Pancreas (tissue), 10 donors: ENCODE results near the gene CDH13. TPM values are rescaled to one million over a fixed set of nuclear protein-coding genes. Genes with fewer than 3 reads are reported as not detected.

Experiments used
- ATAC-seq, 4 donors: fragments of 200-7000 bp; cut with Tn5 transposase; one replicate each; pipeline versions ENCODE4 v1.8.0 to v1.9.1; 2020; ENCODE audit warnings: mild to moderate bottlenecking in 4 of 4, moderate library complexity in 4 of 4
- DNase-seq, 6 donors: peaks; one replicate each; pipeline ENCODE4 v3.0.0-alpha.2; 2020
- FAIRE-seq: peaks from 2 replicates; lab custom pipeline; 2012; peaks lifted over from hg19 to GRCh38; lab: Jason Lieb, UNC
- H3K27ac ChIP-seq, 4 donors: fragments of 200-600 bp; sonication (generic); 1 replicate in 3 of 4; 2 replicates in 1 of 4; pipeline versions ENCODE4 v1.5.0 to v1.8.0; 2020
- H3K27me3 ChIP-seq, 4 donors: fragments of 200-600 bp; one replicate each; pipeline ENCODE4 v1.8.0; 2021
- H3K36me3 ChIP-seq, 3 donors: fragments of 200-600 bp; sonication (generic) in 1 of 3; one replicate each; pipeline versions ENCODE4 v1.5.0 to v1.8.0; 2020 to 2021
- H3K4me1 ChIP-seq, 3 donors: fragments of 200-600 bp; one replicate each; pipeline ENCODE4 v1.8.0; 2021
- H3K4me3 ChIP-seq, 4 donors: fragments of 200-600 bp; sonication (generic) in 2 of 4; one replicate each; pipeline versions ENCODE4 v1.5.0 to v1.8.0; 2020 to 2021
- H3K9me3 ChIP-seq, 4 donors: fragments of 200-600 bp; one replicate each; pipeline ENCODE4 v1.8.0; 2021
- WGBS, 2 donors: extraction: QIAGEN DNeasy Blood & Tissue Kit; methylation state at CpG; one replicate each; pipeline ENCODE4 v1.1.7; 2013; 5-methylcytosine and 5-hydroxymethylcytosine counted together
- intact Hi-C, 3 donors: fragments of 100-400 bp; cut with DNase I; formaldehyde crosslinking; loops; one replicate each; pipeline versions ENCODE4 v1.11.1 to v1.14.2; 2022
- polyA plus RNA-seq, 2 donors: library from polyadenylated mRNA; stranded (reverse); fragments of 200-250 nt; gene quantifications; one replicate each; pipeline ENCODE4 v1.2.3, GENCODE V29; 2013
- total RNA-seq, 6 donors: library from RNA; stranded (reverse); fragmentation: NEBNext Ultra II Directional in 4 of 6; extraction: Animal tissue kit (Norgen Biotek cat#: 25700) in 4 of 6; gene quantifications; one replicate each; pipeline versions ENCODE4 v1.2.1 to v1.2.4, GENCODE V29; 2021 to 2023
- TF ChIP-seq, protein P1 (sequence below), 4 donors: fragments of 200-600 bp; sonication (generic) in 3 of 4; IDR thresholded peaks; one replicate each; pipeline versions ENCODE4 v1.5.0 to v1.8.0; 2021; ENCODE audit warnings: antibody characterized with exemption in 4 of 4
- donor health status: healthy with polysubstance abuse.
- donor health status: DM: no; HTN: no; CAD: no; lungs with moderate emphysema.
- donor health status: DM: no; HTN: no; CAD: no.
- donor health status: control.
- donor health status: control.
- donor health status: Bipolar disorder and iron deficiency.
- donor health status: DM: yes; HTN: yes; CAD: no.
- donor health status: DM: no; HTN: no; CAD: no.
- donor health status: DM: no; HTN: no; CAD: no.
- donor health status: DM: yes; HTN: yes; CAD: no.

The CDH13 gene
- total and polyA plus RNA-seq, 8 donors = 0.12 to 1.0 (median 0.37) TPM

DNA sequence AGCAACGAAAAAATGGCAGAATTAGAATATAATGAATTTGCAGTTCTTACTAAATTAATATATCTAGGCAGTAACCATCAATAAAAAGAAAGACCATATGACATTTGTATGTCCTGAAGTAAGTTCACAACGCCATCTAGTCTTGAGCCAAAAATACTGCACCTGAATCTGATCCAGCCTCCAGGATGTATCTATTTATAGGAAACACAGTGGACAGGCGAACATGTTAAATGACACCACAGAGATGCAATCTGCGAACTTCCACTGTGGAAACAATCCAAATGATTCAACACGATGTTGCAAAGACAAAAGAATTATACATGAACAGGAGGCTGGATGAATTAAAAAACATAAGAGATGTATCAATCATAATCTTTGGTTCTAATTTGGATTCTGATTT, 197.6 kb downstream of the CDH13 start:
- Histone ChIP-seq H3K4me3 (no peak overlapping the region), H3K36me3 (no peaks in the 10 kb centered on the region), H3K27me3 (no peaks in the 10 kb centered on the region), H3K4me1 (no peaks in the 10 kb centered on the region), H3K27ac (no peak overlapping the region), H3K9me3 (no peaks in the 10 kb centered on the region)
- intact Hi-C loops = no loop called here
- 57 to 65% methylated on average over 5 of the region's 5 CpGs for WGBS, 2 donors
- FAIRE-seq = no peak
- ATAC-seq = no peak
- DNase-seq = no peak
- TF ChIP-seq, protein P1, sequence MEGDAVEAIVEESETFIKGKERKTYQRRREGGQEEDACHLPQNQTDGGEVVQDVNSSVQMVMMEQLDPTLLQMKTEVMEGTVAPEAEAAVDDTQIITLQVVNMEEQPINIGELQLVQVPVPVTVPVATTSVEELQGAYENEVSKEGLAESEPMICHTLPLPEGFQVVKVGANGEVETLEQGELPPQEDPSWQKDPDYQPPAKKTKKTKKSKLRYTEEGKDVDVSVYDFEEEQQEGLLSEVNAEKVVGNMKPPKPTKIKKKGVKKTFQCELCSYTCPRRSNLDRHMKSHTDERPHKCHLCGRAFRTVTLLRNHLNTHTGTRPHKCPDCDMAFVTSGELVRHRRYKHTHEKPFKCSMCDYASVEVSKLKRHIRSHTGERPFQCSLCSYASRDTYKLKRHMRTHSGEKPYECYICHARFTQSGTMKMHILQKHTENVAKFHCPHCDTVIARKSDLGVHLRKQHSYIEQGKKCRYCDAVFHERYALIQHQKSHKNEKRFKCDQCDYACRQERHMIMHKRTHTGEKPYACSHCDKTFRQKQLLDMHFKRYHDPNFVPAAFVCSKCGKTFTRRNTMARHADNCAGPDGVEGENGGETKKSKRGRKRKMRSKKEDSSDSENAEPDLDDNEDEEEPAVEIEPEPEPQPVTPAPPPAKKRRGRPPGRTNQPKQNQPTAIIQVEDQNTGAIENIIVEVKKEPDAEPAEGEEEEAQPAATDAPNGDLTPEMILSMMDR (IDR thresholded peaks at IDR 0.05) = no peak

GRCh38 chr16:82829301-82829700, 202.5 kb downstream of the CDH13 start:
- Histone ChIP-seq H3K4me3 (no peak overlapping the region), H3K4me1 (no peaks in the 10 kb centered on the region), H3K9me3 (no peaks in the 10 kb centered on the region), H3K27me3 (no peaks in the 10 kb centered on the region), H3K27ac (no peak overlapping the region), H3K36me3 (no peaks in the 10 kb centered on the region)
- no peak for ATAC-seq
- intact Hi-C loops = no loop called here
- TF ChIP-seq, protein P1 (IDR thresholded peaks at IDR 0.05) = no peak
- FAIRE-seq = no peak
- WGBS, 2 donors = 71 to 75% methylated on average over 6 of the region's 6 CpGs
- no peak for DNase-seq

DNA sequence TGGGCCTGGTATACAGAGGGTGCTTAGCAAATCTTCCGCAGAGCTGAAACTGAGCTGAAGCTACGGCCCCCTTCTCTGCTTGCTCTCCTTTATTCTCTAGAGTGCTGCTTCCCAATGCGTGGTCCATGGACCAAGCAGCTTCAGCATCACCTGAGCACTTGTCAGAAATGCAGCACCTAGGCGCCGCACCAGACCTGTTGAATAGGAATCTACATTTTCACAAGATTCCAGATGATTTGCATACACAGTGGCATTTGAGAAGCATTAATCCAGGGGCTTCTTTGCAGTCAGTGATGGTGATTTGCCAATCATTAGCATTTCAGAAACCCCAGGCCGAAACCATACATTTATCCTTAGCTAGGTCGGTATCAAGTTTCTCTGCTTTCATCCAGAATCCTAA, 204.2 kb downstream of the CDH13 start:
- no peak overlapping the region for H3K27ac ChIP-seq
- 69 to 74% methylated on average over 7 of the region's 7 CpGs for WGBS, 2 donors
- no peaks in the 10 kb centered on the region for H3K36me3 ChIP-seq
- no peak for FAIRE-seq
- no peaks in the 10 kb centered on the region for H3K9me3 ChIP-seq
- intact Hi-C loops = no loop called here
- no peak for ATAC-seq
- TF ChIP-seq, protein P1 (IDR thresholded peaks at IDR 0.05) = no peak
- no peaks in the 10 kb centered on the region for H3K27me3 ChIP-seq
- H3K4me3 ChIP-seq = no peak overlapping the region
- DNase-seq = no peak
- H3K4me1 ChIP-seq = no peaks in the 10 kb centered on the region

DNA sequence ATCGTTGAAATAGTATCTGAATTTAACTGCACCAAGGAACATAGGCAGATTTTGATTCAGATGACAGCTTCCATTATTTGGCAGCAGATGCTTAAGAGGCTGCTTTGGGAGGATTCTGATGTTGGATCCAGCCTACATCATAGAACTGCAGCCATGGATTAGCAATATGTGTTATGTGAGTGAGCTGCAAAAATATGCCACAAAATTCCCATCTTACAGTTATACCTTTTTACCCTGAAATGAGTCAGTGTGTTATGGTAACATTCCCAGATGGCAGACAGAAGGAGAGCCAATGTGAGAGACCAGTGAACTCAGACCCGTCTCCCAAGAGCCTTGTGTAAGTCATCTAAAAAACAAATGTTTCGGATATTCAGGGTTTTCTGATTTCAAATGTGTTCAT, 206.1 kb downstream of the CDH13 start:
- TF ChIP-seq, protein P1 (IDR thresholded peaks at IDR 0.05) = no peak

DNA sequence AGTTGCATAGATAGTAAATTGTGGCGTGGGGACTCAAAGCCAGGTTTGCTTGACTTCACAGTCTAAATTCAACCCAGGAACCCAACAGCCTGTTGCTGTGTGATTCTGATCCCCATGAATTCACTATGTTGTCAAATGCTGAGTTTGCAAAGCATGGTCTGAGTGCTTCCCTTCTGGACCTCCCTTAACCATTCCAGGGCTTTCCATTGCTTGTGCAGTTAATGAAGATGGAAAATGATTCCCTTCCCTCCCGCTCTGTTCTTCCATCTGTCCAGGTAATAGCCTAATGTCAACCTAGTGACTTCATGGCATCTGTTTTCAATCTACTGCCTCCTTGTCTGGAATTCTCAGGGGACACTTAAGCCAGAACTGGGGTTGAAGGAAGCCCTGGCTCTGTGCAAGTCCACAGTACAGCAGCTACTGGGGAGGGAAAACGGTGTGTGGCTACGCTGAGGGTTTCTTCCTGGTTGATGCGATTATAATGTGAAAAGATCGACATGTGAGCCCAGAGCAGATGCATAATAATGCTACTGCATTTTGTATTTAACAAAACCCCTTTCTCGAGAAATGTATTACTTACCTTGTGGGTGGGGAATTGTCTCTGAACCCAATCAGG, 206.7 kb downstream of the CDH13 start:
- 72 to 81% methylated on average over 7 of the region's 7 CpGs for WGBS, 2 donors
- H3K27ac ChIP-seq = no peak overlapping the region
- no peaks in the 10 kb centered on the region for H3K27me3 ChIP-seq
- no peak overlapping the region for H3K4me3 ChIP-seq
- FAIRE-seq (no peak), ATAC-seq (no peak), DNase-seq (no peak)
- no peaks in the 10 kb centered on the region for H3K9me3 ChIP-seq
- intact Hi-C loops = no loop called here
- H3K4me1 ChIP-seq = no peaks in the 10 kb centered on the region
- TF ChIP-seq, protein P1 (IDR thresholded peaks at IDR 0.05) = no peak
- H3K36me3 ChIP-seq = no peaks in the 10 kb centered on the region

More for the DNA sequence above, 206.1 kb downstream of the CDH13 start:
- H3K4me3 ChIP-seq = no peak overlapping the region
- DNase-seq (no peak), FAIRE-seq (no peak), ATAC-seq (no peak)
- H3K27me3 ChIP-seq = no peaks in the 10 kb centered on the region
- intact Hi-C loops = no loop called here
- no peaks in the 10 kb centered on the region for H3K9me3 ChIP-seq
- H3K27ac ChIP-seq = no peak overlapping the region
- H3K36me3 ChIP-seq = no peaks in the 10 kb centered on the region
- no peaks in the 10 kb centered on the region for H3K4me1 ChIP-seq
- WGBS, 2 donors = 63 to 68% methylated on average over 3 of the region's 3 CpGs
